ENCODE data around the gene DSP. TPM values are rescaled to one million over a fixed set of nuclear protein-coding genes. Genes with fewer than 3 reads are reported as not detected.

Gene DSP
- total and polyA plus RNA-seq, 2 of the 13 experiments (the other 11 are each of a cell fraction or from before 2014, with no cell fraction given), result 89.8 to 117 TPM

DNA sequence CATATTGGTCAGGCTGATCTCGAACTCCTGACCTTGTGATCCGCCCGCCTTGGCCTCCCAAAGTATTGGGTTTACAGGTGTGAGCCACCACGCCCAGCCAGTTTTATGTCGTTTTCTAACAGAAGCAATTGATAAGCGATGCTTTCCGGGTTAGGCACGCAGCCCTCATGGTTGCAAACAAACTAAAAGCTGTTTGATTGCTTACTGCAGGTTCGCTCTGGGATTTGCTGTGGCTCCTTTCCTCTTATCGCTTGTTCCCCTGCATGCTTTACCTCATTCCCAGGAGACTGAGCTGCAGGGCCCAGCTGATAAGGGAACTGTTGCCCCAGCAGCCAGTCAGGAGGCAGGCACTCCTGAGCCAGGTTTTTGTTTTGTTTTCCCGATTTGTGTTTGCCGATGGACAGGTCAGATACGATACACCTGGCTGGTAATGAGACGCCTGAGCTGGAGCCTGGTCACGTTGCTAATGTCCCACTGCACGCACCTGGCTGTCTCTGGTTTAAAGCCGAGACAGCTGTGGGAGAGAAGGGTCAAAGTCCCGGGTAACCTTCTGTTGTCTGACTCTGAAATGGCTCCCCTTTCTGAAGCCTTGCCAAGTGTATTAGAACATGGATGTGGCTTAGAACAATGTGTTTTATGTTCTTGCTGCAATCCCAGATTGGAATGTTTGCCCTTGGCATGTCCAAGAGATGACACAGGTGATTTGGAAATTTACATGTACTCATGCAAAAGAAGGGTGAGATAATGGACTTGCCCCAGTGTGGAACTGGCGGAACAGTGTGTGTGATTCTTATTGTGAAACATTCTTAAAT is 19.9 kb downstream of the DSP start (continued):
- TF ChIP-seq ZFP36L2 (CRISPR knock-in tag; IDR thresholded peaks at IDR 0.05) (0 out of 2 replicates have a peak, but pooled peaks have one; percentile 70), FUBP1 (CRISPR knock-in tag; IDR thresholded peaks at IDR 0.05; ENCODE audit: borderline replicate concordance) (no peak), POLR2AphosphoS2 (IDR thresholded peaks at IDR 0.05; ENCODE audit: low read depth, low read length) (no peak; the same call in 1 of the 2 replicates), ZNF224 (CRISPR knock-in tag; IDR thresholded peaks at IDR 0.05) (peak; percentile 73; the same call in 1 of the 2 replicates), KDM4B (CRISPR knock-in tag; IDR thresholded peaks at IDR 0.05) (peak; percentile 76; the same call in 1 of the 2 replicates), HDAC1 (CRISPR knock-in tag; IDR thresholded peaks at IDR 0.05) (peak; percentile 100), ZNF878 (CRISPR knock-in tag; IDR thresholded peaks at IDR 0.05) (peak; percentile 97), TP53 (CRISPR knock-in tag; conservative IDR thresholded peaks at IDR 0.05) (0 out of 2 replicates have a peak, but pooled peaks have one; percentile 73), PATZ1 (CRISPR knock-in tag; IDR thresholded peaks at IDR 0.05) (peak; percentile 69), FOXJ3 (CRISPR knock-in tag; IDR thresholded peaks at IDR 0.05; ENCODE audit: borderline replicate concordance) (peak; percentile 88; the same call in 1 of the 2 replicates), YEATS4 (CRISPR knock-in tag; IDR thresholded peaks at IDR 0.05; ENCODE audit: borderline replicate concordance) (peak; percentile 84; the same call in 1 of the 2 replicates), PAXIP1 (CRISPR knock-in tag; conservative IDR thresholded peaks at IDR 0.05) (peak; percentile 97), ELF1 (CRISPR knock-in tag; IDR thresholded peaks at IDR 0.05) (peak; percentile 39; the same call in 1 of the 2 replicates), ZNF672 (CRISPR knock-in tag; IDR thresholded peaks at IDR 0.05) (no peak), PHF5A (CRISPR knock-in tag; IDR thresholded peaks at IDR 0.05; ENCODE audit: low read depth, unreplicated experiment) (peak; percentile 35), ATF7 (IDR thresholded peaks at IDR 0.05) (peak; percentile 85), ATF7 (CRISPR knock-in tag; IDR thresholded peaks at IDR 0.05) (peak; percentile 78), ZNF772 (CRISPR knock-in tag; IDR thresholded peaks at IDR 0.05) (peak; percentile 69; the same call in 1 of the 2 replicates), MBD4 (IDR thresholded peaks at IDR 0.05; ENCODE audit: borderline replicate concordance, low read length) (peak; percentile 67; the same call in 1 of the 2 replicates)
- TF ChIP-seq, protein P1, sequence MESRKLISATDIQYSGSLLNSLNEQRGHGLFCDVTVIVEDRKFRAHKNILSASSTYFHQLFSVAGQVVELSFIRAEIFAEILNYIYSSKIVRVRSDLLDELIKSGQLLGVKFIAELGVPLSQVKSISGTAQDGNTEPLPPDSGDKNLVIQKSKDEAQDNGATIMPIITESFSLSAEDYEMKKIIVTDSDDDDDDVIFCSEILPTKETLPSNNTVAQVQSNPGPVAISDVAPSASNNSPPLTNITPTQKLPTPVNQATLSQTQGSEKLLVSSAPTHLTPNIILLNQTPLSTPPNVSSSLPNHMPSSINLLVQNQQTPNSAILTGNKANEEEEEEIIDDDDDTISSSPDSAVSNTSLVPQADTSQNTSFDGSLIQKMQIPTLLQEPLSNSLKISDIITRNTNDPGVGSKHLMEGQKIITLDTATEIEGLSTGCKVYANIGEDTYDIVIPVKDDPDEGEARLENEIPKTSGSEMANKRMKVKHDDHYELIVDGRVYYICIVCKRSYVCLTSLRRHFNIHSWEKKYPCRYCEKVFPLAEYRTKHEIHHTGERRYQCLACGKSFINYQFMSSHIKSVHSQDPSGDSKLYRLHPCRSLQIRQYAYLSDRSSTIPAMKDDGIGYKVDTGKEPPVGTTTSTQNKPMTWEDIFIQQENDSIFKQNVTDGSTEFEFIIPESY (CRISPR knock-in tag; IDR thresholded peaks at IDR 0.05), result peak; percentile 93
